Right lobe of liver (tissue), 4 donors: Measurements from ENCODE around the gene TCP11L2.

Source experiments
- CTCF ChIP-seq, 4 donors: fragments of 200-600 bp in 3 of 4; fragments of 450-650 bp in 1 of 4; IDR thresholded peaks; one replicate each; pipeline versions ENCODE4 v1.5.1 to v1.8.0; 2016 to 2022; ENCODE audit warnings: antibody characterized with exemption in 4 of 4, mild to moderate bottlenecking in 2 of 4
- POLR2A ChIP-seq: fragments of 450-650 bp; IDR thresholded peaks from one replicate; pipeline ENCODE4 v1.6.1; 2017; ENCODE audit warnings: antibody characterized with exemption, mild to moderate bottlenecking
- donor health status: DM: no; HTN: no; CAD: no.
- donor health status: DM: no; HTN: no; CAD: no.
- donor health status: DM: no; HTN: yes; CAD: no.

- TF ChIP-seq CTCF (IDR thresholded peaks at IDR 0.05) (no peak), POLR2A (no peak)
Measured at GRCh38 chr12:106358396-106359241, 56.1 kb downstream of the TCP11L2 start.
